Upper lobe of right lung (tissue), 1 donor: ENCODE results near the gene GPR137. TPM values are rescaled to one million over a fixed set of nuclear protein-coding genes. Genes with fewer than 3 reads are reported as not detected.
A peak's percentile ranks its signal among the peaks of the same experiment; 100 is the strongest.

Source experiments
- ATAC-seq: fragments of 200-7000 bp; cut with Tn5 transposase; one replicate; pipeline ENCODE4 v1.9.1; 2020; ENCODE audit warnings: mild to moderate bottlenecking, moderate library complexity
- DNase-seq: peaks from one replicate; pipeline ENCODE4 v3.0.0-alpha.2; 2020
- H3K27ac ChIP-seq: fragments of 200-600 bp; one replicate; pipeline ENCODE4 v1.8.0; 2022
- H3K27me3 ChIP-seq: fragments of 200-600 bp; one replicate; pipeline ENCODE4 v1.8.0; 2022; ENCODE audit warnings: mild to moderate bottlenecking
- H3K36me3 ChIP-seq: fragments of 200-600 bp; one replicate; pipeline ENCODE4 v1.8.0; 2022
- H3K4me1 ChIP-seq: fragments of 200-600 bp; one replicate; pipeline ENCODE4 v1.8.0; 2022
- H3K4me3 ChIP-seq: fragments of 200-600 bp; one replicate; pipeline ENCODE4 v1.8.0; 2022; ENCODE audit warnings: mild to moderate bottlenecking
- H3K9me3 ChIP-seq: fragments of 200-600 bp; one replicate; pipeline ENCODE4 v1.8.0; 2022
- CTCF ChIP-seq: fragments of 200-600 bp; IDR thresholded peaks from one replicate; pipeline ENCODE4 v1.8.0; 2022; ENCODE audit warnings: antibody characterized with exemption
- intact Hi-C: fragments of 100-400 bp; cut with DNase I; formaldehyde crosslinking; loops from one replicate; pipeline ENCODE4 v1.11.0; 2022
- total RNA-seq: library from RNA; stranded (reverse); fragmentation: NEBNext Ultra II Directional; extraction: Animal tissue kit (Norgen Biotek cat#: 25700); gene quantifications from one replicate; pipeline ENCODE4 v1.2.1, GENCODE V29; 2021
- donor health status: DM: no; HTN: yes; CAD: no; lungs with severe emphysema.

The GPR137 gene
- total RNA-seq, 1 donor from 2014 or later, result 38.6 TPM

- H3K4me3 ChIP-seq, result no peak overlapping the region
- no peaks in the 10 kb centered on the region for H3K9me3 ChIP-seq
- ATAC-seq, result peak; percentile 63
- peaks cover 30% of the 10 kb centered on the region for H3K36me3 ChIP-seq
- intact Hi-C loops, result no loop called here
- TF ChIP-seq CTCF, result no peak
- no peaks in the 10 kb centered on the region for H3K27me3 ChIP-seq
- H3K27ac ChIP-seq, result no peak overlapping the region
- H3K4me1 ChIP-seq, result peaks cover 11% of the 10 kb centered on the region
- no peak for DNase-seq
Observed at GRCh38 chr11:64276653-64277431, 8.8 kb upstream of the GPR137 start.

GRCh38 chr11:64278576-64279190 is 7.0 kb upstream of the GPR137 start:
- Histone ChIP-seq H3K27me3 (no peaks in the 10 kb centered on the region), H3K27ac (no peak overlapping the region), H3K4me1 (peaks cover 16% of the 10 kb centered on the region), H3K4me3 (no peak overlapping the region), H3K36me3 (peaks cover 38% of the 10 kb centered on the region), H3K9me3 (no peaks in the 10 kb centered on the region)
- no peak for ATAC-seq
- TF ChIP-seq CTCF, result no peak
- intact Hi-C loops, result no loop called here
- DNase-seq, result no peak

- no peak for TF ChIP-seq CTCF
Observed at GRCh38 chr11:64281957-64282770, 3.5 kb upstream of the GPR137 start.

GRCh38 chr11:64283092-64283491 is 2.6 kb upstream of the GPR137 start:
- Histone ChIP-seq H3K27ac (no peak overlapping the region), H3K36me3 (peaks cover 19% of the 10 kb centered on the region), H3K4me1 (peaks cover 27% of the 10 kb centered on the region), H3K27me3 (no peaks in the 10 kb centered on the region), H3K9me3 (no peaks in the 10 kb centered on the region), H3K4me3 (peak overlapping the region; percentile 96)
- ATAC-seq, result no peak
- no peak for TF ChIP-seq CTCF
- intact Hi-C loops, result no loop called here
- no peak for DNase-seq

More at GRCh38 chr11:64281957-64282770, 3.5 kb upstream of the GPR137 start:
- DNase-seq (no peak), ATAC-seq (no peak)
- H3K27ac ChIP-seq, result no peak overlapping the region
- H3K9me3 ChIP-seq, result no peaks in the 10 kb centered on the region
- H3K36me3 ChIP-seq, result peaks cover 29% of the 10 kb centered on the region
- intact Hi-C loops, result no loop called here
- H3K4me1 ChIP-seq, result peaks cover 27% of the 10 kb centered on the region
- no peak overlapping the region for H3K4me3 ChIP-seq
- no peaks in the 10 kb centered on the region for H3K27me3 ChIP-seq

GRCh38 chr11:64284048-64284961 is 1.3 kb upstream of the GPR137 start, which contains the start of gene BAD:
TSS of gene BAD (minus strand) at chr11:64284665. CDS start at chr11:64284368, 297 bp downstream.
- no peak for TF ChIP-seq CTCF
- Histone ChIP-seq H3K9me3 (no peaks in the 10 kb centered on the region), H3K36me3 (peaks cover 10% of the 10 kb centered on the region), H3K4me3 (peak within 1 kb of the TSS; percentile 96), H3K27ac (peak within 1 kb of the TSS; percentile 95), H3K27me3 (no peaks in the 10 kb centered on the region), H3K4me1 (peaks cover 27% of the 10 kb centered on the region)
- peak; percentile 97 for DNase-seq
- peak; percentile 94 for ATAC-seq
- intact Hi-C loops, result no loop called here
